Activated CD8-positive, alpha-beta T cell treated with anti-CD3 and anti-CD28 coated beads for 36 hours (primary cell): Measurements from ENCODE around the gene RYR1. TPM values are rescaled to one million over a fixed set of nuclear protein-coding genes. Genes with fewer than 3 reads are reported as not detected.
A peak's percentile ranks its signal among the peaks of the same experiment; 100 is the strongest.

Source experiments
- ATAC-seq: fragments of 200-7000 bp; cut with Tn5 transposase; one replicate; pipeline ENCODE4 v1.10.0; 2021; ENCODE audit warnings: mild to moderate bottlenecking, moderate library complexity
- CTCF ChIA-PET: fragments of 350-600 bp; sonication (Branson Sonifier 250); formaldehyde crosslinking; loops from one replicate; lab custom pipeline; 2021; ENCODE audit warnings: antibody characterized with exemption; lab: Charles Lee
- POLR2A ChIA-PET: fragments of 350-600 bp; sonication (Branson Sonifier 250); formaldehyde crosslinking; loops from one replicate; lab custom pipeline; 2021; ENCODE audit warnings: antibody characterized with exemption; lab: Charles Lee
- DNase-seq: peaks from one replicate; pipeline ENCODE4 v3.0.0-alpha.2; 2020
- H3K27ac Mint-ChIP-seq: one replicate; pipeline ENCODE4 v1.8.0; 2021; ENCODE audit warnings: mild to moderate bottlenecking, mixed read lengths
- H3K27me3 Mint-ChIP-seq: one replicate; pipeline ENCODE4 v1.8.0; 2021; ENCODE audit warnings: mixed read lengths
- H3K36me3 Mint-ChIP-seq: one replicate; pipeline ENCODE4 v1.8.0; 2021; ENCODE audit warnings: low read depth, mixed read lengths
- H3K4me1 Mint-ChIP-seq: one replicate; pipeline ENCODE4 v1.8.0; 2021; ENCODE audit warnings: low read depth, mixed read lengths
- H3K4me3 Mint-ChIP-seq: one replicate; pipeline ENCODE4 v1.8.0; 2021; ENCODE audit warnings: mild to moderate bottlenecking, moderate library complexity, mixed read lengths
- H3K9me3 Mint-ChIP-seq: one replicate; pipeline ENCODE4 v1.8.0; 2021; ENCODE audit warnings: mixed read lengths
- CTCF ChIP-seq: fragments of 200-600 bp; IDR thresholded peaks from one replicate; pipeline ENCODE4 v1.8.0; 2022; ENCODE audit warnings: antibody characterized with exemption, mild to moderate bottlenecking
- intact Hi-C: fragments of 100-400 bp; cut with micrococcal nuclease; formaldehyde crosslinking; loops from one replicate; pipeline ENCODE4 v1.10.0; 2022
- total RNA-seq, 2 experiments: library from RNA; stranded (reverse); gene quantifications; one replicate each; pipeline ENCODE4 v1.2.3, GENCODE V29; 2021

Gene RYR1
- total RNA-seq = 1 to 10 TPM in 1 of 2 experiments, under 1 TPM in 1; 0.63 to 1.2 TPM

- peak; percentile 75 for ATAC-seq
- H3K27me3 Mint-ChIP-seq = peaks cover 21% of the 10 kb centered on the region
- peaks cover 19% of the 10 kb centered on the region for H3K4me1 Mint-ChIP-seq
- ChIA-PET POLR2A (no interaction called here), CTCF (interaction anchor here (1.2 kb wide), 1 partner anchor 110 kb away, joined by 3 read pairs; no protein-coding TSS in a partner anchor)
- H3K27ac Mint-ChIP-seq = no peak within 1 kb of the TSS
- peak; percentile 73 for DNase-seq
- TF ChIP-seq CTCF = no peak
- no peaks in the 10 kb centered on the region for H3K36me3 Mint-ChIP-seq
- no peaks in the 10 kb centered on the region for H3K9me3 Mint-ChIP-seq
- intact Hi-C loops = no loop called here
- H3K4me3 Mint-ChIP-seq = peak within 1 kb of the TSS; percentile 40
Observed at GRCh38 chr19:38433268-38433733, at the start of gene RYR1. Gene RYR1, plus strand, starts transcription at chr19:38433691. Its CDS starts 139 bp downstream, at chr19:38433830.

DNA sequence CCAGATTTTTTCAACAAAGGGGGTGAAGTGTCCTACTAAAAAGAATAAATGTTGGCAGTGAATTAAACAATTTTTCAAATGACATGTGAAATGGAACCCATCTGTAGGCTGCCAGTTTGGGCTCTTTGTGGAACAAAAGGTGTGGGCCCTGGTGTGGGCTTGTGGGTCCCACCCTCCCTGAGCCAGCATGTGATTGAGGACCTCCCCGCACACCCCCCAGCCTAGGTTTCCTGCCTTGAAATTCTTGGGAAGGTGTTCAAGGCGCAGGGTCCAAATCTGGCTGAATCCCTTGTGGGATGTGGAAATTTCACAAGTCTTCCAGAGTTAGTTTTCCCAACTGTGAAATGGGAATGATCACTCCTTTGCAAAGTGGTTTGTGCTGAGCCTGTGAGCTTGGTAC is 49.7 kb upstream of the RYR1 start:
- ChIA-PET CTCF (interaction anchor here (1.2 to 1.9 kb wide), 2 partner anchors 150 to 158 kb away, joined by 3 to 6 read pairs; no protein-coding TSS in a partner anchor), POLR2A (interaction anchor here (0.8 to 5.4 kb wide), 2 partner anchors 8 to 11 kb away, joined by 6 to 40 read pairs; partner anchors contain the start of gene PSMD8)
- no peak for TF ChIP-seq CTCF
- peaks cover 9% of the 10 kb centered on the region for H3K27me3 Mint-ChIP-seq
- no peak overlapping the region for H3K27ac Mint-ChIP-seq
- no peaks in the 10 kb centered on the region for H3K9me3 Mint-ChIP-seq
- peaks cover 16% of the 10 kb centered on the region for H3K4me1 Mint-ChIP-seq
- no peak for ATAC-seq
- intact Hi-C loops = no loop called here
- H3K36me3 Mint-ChIP-seq = peaks cover 61% of the 10 kb centered on the region
- DNase-seq = no peak
- no peak overlapping the region for H3K4me3 Mint-ChIP-seq

GRCh38 chr19:38384209-38385027 is 49.1 kb upstream of the RYR1 start:
- H3K27ac Mint-ChIP-seq = no peak overlapping the region
- ATAC-seq (no peak), DNase-seq (no peak)
- ChIA-PET POLR2A (interaction anchor here (0.8 to 5.4 kb wide), 3 partner anchors 9 to 11 kb away, joined by 6 to 40 read pairs (median 7); partner anchors contain the start of gene PSMD8), CTCF (interaction anchor here (0.8 to 1.9 kb wide), 3 partner anchors 18 to 159 kb away, joined by 3 to 6 read pairs (median 5); partner anchors contain the start of gene FAM98C)
- no peak overlapping the region for H3K4me3 Mint-ChIP-seq
- peaks cover 18% of the 10 kb centered on the region for H3K4me1 Mint-ChIP-seq
- H3K9me3 Mint-ChIP-seq = no peaks in the 10 kb centered on the region
- H3K36me3 Mint-ChIP-seq = peaks cover 56% of the 10 kb centered on the region
- no peak for TF ChIP-seq CTCF
- H3K27me3 Mint-ChIP-seq = peaks cover 11% of the 10 kb centered on the region
- intact Hi-C loops = no loop called here

DNA sequence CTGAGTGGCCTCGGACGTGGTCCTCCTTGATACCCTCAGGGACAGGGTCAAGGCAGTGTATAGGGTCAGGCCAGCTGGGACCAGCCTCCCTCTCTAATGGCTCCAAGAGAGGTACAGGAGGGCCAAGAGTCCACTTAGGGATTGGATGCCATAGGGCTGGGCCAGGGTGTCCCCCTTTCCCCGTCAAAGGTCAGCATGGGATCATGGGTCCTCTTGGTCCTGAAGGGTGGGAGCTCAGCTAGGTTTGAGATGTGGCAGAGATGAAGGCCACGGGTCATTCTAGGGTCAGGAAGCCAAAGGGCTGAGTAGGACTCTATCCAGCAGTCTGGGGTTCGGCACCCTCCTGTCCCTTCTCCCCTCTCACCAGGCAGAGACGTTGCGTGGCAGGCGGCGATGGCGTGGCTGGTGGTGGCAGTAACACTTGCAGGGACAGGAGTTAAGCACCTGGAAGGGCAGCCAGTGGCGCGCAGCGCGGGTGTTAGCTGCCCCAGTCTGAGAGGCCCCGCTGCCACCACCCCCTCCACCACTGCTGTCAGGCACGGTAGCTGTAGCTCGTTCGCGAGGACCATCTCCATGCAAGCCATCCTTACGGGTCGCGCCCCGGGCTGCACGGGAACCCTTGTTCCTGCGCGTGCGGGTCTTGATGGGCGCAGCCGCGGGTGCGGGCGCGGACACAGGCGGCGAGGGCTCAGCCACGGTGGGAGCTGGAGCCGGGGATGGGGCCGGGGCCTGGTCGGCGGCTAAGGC is 48.3 kb upstream of the RYR1 start:
- no peak overlapping the region for H3K4me3 Mint-ChIP-seq
- no peak for DNase-seq
- H3K4me1 Mint-ChIP-seq = peaks cover 20% of the 10 kb centered on the region
- POLR2A ChIA-PET = interaction anchor here (1.8 to 5.4 kb wide), 2 partner anchors 10 kb away, joined by 7 to 40 read pairs; partner anchors contain the start of gene PSMD8
- CTCF ChIA-PET = interaction anchor here (0.8 to 1.9 kb wide), 3 partner anchors 17 to 160 kb away, joined by 3 to 6 read pairs (median 5); partner anchors contain the start of gene FAM98C
- intact Hi-C loops = no loop called here
- H3K9me3 Mint-ChIP-seq = no peaks in the 10 kb centered on the region
- H3K27me3 Mint-ChIP-seq = peaks cover 16% of the 10 kb centered on the region
- no peak for TF ChIP-seq CTCF
- no peak for ATAC-seq
- peaks cover 49% of the 10 kb centered on the region for H3K36me3 Mint-ChIP-seq
- no peak overlapping the region for H3K27ac Mint-ChIP-seq
